K562 (cell line): ENCODE measurements around the gene BCORL1. TPM values are rescaled to one million over a fixed set of nuclear protein-coding genes. Genes with fewer than 3 reads are reported as not detected.

Source experiments
- BCL6 ChIP-seq: fragments of 250-450 bp; sonication (Bioruptor Pico); IDR thresholded peaks from 2 replicates; pipeline ENCODE4 v1.4.0; 2020
- DPF2 ChIP-seq: fragments of 450-650 bp; IDR thresholded peaks from 2 replicates; pipeline ENCODE4 v1.6.1; 2016
- GABPA ChIP-seq: fragments of 200-800 bp; sonication (Bioruptor generic); conservative IDR thresholded peaks from 2 replicates; pipeline ENCODE4 v1.6.1; 2016; ENCODE audit warnings: low read depth, missing genetic modification characterization, missing compliant biosample characterization
- GABPB1 ChIP-seq: sonication (generic); formaldehyde crosslinking; IDR thresholded peaks from 2 replicates; pipeline ENCODE4 v1.8.0; 2022; ENCODE audit warnings: mild to moderate bottlenecking, missing genetic modification reagents
- HMG20A ChIP-seq: fragments of 450-650 bp; formaldehyde crosslinking; conservative IDR thresholded peaks from 2 replicates; pipeline ENCODE4 v1.4.0; 2020; ENCODE audit warnings: mild to moderate bottlenecking, mixed read lengths
- KDM2B ChIP-seq: fragments of 250-450 bp; sonication (Bioruptor Pico); IDR thresholded peaks from 2 replicates; pipeline ENCODE4 v1.8.0; 2021; ENCODE audit warnings: mild to moderate bottlenecking, moderate library complexity
- KLF10 ChIP-seq: fragments of 250-450 bp; sonication (Bioruptor Pico); IDR thresholded peaks from 2 replicates; pipeline ENCODE4 v1.6.1; 2021; ENCODE audit warnings: matching md5 sums
- MECOM ChIP-seq: fragments of 250-450 bp; sonication (Bioruptor Pico); IDR thresholded peaks from 2 replicates; pipeline ENCODE4 v1.8.0; 2022; ENCODE audit warnings: inconsistent platforms
- MEIS2 ChIP-seq: fragments of 450-650 bp; IDR thresholded peaks from 2 replicates; pipeline ENCODE4 v1.6.1; 2014; ENCODE audit warnings: mild to moderate bottlenecking; ENCODE audit not compliant: partially characterized antibody
- PCBP1 ChIP-seq: fragments of 200-400 bp; formaldehyde crosslinking; IDR thresholded peaks from 2 replicates; pipeline ENCODE4 v1.6.1; 2018; ENCODE audit warnings: mild to moderate bottlenecking, low read depth, low read length; ENCODE audit not compliant: poor library complexity, severe bottlenecking
- POU5F1 ChIP-seq: fragments of 150-350 bp; IDR thresholded peaks from 2 replicates; pipeline ENCODE4 v1.6.1; 2014; ENCODE audit warnings: borderline replicate concordance, low read length, low read depth, mild to moderate bottlenecking; ENCODE audit not compliant: partially characterized antibody
- STAT5B ChIP-seq: fragments of 250-450 bp; sonication (Bioruptor Pico); IDR thresholded peaks from 2 replicates; pipeline ENCODE4 v1.8.0; 2021; ENCODE audit warnings: mild to moderate bottlenecking, inconsistent platforms
- TBL1XR1 ChIP-seq, 2 experiments: IDR thresholded peaks; 2 replicates each; pipeline ENCODE4 v1.6.1; 2012; ENCODE audit warnings: improper control_type of control experiment in 2 of 2, low read length in 2 of 2, mild to moderate bottlenecking in 1 of 2
- ZNF184 ChIP-seq: sonication (generic); formaldehyde crosslinking; IDR thresholded peaks from 2 replicates; pipeline ENCODE4 v1.5.0; 2020; ENCODE audit warnings: missing genetic modification reagents
- ZNF23 ChIP-seq: fragments of 250-450 bp; sonication (Bioruptor Pico); IDR thresholded peaks from 2 replicates; pipeline ENCODE4 v1.4.0; 2020; ENCODE audit warnings: mild to moderate bottlenecking
- ZNF407 ChIP-seq: fragments of 450-650 bp; IDR thresholded peaks from 2 replicates; pipeline ENCODE4 v1.6.1; 2016; ENCODE audit warnings: low read depth
- ZNF511 ChIP-seq: sonication (generic); formaldehyde crosslinking; IDR thresholded peaks from 2 replicates; pipeline ENCODE4 v1.8.0; 2022; ENCODE audit warnings: mild to moderate bottlenecking, missing genetic modification reagents
- ZNF655 ChIP-seq: fragments of 250-450 bp; sonication (Bioruptor Pico); IDR thresholded peaks from 2 replicates; pipeline ENCODE4 v1.5.0; 2021
- ZNF766 ChIP-seq: fragments of 200-800 bp; sonication (Bioruptor generic); conservative IDR thresholded peaks from 2 replicates; pipeline ENCODE4 v1.6.1; 2016; ENCODE audit warnings: missing genetic modification characterization, missing compliant biosample characterization
- polyA plus RNA-seq, 8 experiments: library from polyadenylated mRNA; depleted of rRNA in 4 of 8; stranded (reverse) in 5 of 8; unstranded in 3 of 8; fragments of >200 nt; fragmentation: Nextera tagmentation in 2 of 8; fragmentation: Illumina TruSeq in 1 of 8; extraction: Ambion mirVana in 2 of 8; extraction: Trizol in 1 of 8; gene quantifications; 2 replicates each; pipeline versions ENCODE4 v1.2.1 to v1.2.3, GENCODE V29; 2011 to 2014; ENCODE audit warnings: inconsistent platforms in 1 of 8, missing spikeins in 1 of 8
- total RNA-seq, 7 experiments: library from RNA; depleted of rRNA in 6 of 7; stranded (reverse); fragments of >200 nt in 6 of 7; fragmentation: Illumina TruSeq in 2 of 7; extraction: Trizol in 2 of 7; gene quantifications; 2 replicates each; pipeline versions ENCODE4 v1.2.1 to v1.2.3, GENCODE V29; 2011 to 2021; ENCODE audit warnings: low replicate concordance in 1 of 7
- TF ChIP-seq, protein P1 (sequence below): sonication (generic); formaldehyde crosslinking; IDR thresholded peaks from 2 replicates; pipeline ENCODE4 v1.8.0; 2022; ENCODE audit warnings: missing genetic modification reagents, mild to moderate bottlenecking, borderline replicate concordance

BCORL1 gene
- total and polyA plus RNA-seq, 9 of the 15 experiments (the other 6 are each of a cell fraction or from before 2014, with no cell fraction given): 0.48 to 29.6 (median 2.1) TPM

DNA sequence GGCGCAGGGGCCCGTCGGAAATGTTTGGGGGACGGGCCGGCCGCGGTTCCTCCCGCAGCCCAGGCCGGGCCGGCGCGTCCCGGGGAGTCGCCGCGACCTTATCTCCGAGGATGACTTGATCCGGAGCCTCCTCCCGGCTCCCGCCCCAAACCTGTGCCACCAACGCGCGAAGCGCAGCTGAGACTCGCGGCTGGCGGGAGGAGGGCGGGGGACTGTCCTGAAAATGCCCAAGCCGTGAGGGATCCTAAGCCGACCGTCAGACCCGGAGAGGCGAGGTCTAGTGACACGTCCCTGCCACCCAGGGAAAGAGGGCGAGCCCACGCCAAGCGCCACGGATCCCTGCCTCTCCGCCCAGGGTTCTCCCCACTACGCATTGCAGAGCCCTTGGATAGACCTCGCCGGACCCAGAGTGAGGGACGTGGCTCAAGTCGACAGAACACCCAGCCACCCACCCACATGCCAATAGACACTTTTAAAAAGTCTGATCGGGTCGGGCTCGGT, 49.6 kb upstream of the BCORL1 start (continued):
- TF ChIP-seq ZNF407 (no peak), ZNF511 (no peak), POU5F1 (no peak), ZNF766 (CRISPR knock-in tag) (no peak), ZNF23 (CRISPR knock-in tag) (no peak), ZNF655 (CRISPR knock-in tag) (no peak), HMG20A (no peak), GABPA (no peak; the same call in 1 of the 2 replicates), KLF10 (CRISPR knock-in tag) (no peak), MECOM (no peak), ZNF184 (CRISPR knock-in tag) (no peak), PCBP1 (no peak), GABPB1 (CRISPR knock-in tag) (no peak), KDM2B (CRISPR knock-in tag) (0 out of 2 replicates have a peak, but pooled peaks have one; percentile 12), DPF2 (0 out of 2 replicates have a peak, but pooled peaks have one; percentile 21), TBL1XR1 (IDR thresholded peaks at IDR 0.05; ENCODE audit: low read length in 2 of 2) (no peak), MEIS2 (no peak), BCL6 (CRISPR knock-in tag) (no peak), STAT5B (no peak)
- TF ChIP-seq, protein P1, sequence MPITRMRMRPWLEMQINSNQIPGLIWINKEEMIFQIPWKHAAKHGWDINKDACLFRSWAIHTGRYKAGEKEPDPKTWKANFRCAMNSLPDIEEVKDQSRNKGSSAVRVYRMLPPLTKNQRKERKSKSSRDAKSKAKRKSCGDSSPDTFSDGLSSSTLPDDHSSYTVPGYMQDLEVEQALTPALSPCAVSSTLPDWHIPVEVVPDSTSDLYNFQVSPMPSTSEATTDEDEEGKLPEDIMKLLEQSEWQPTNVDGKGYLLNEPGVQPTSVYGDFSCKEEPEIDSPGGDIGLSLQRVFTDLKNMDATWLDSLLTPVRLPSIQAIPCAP (CRISPR knock-in tag): no peak
